Caco-2 (cell line): ENCODE data around the gene PTPRN2. TPM values are rescaled to one million over a fixed set of nuclear protein-coding genes. Genes with fewer than 3 reads are reported as not detected.
"Not testable (repeated sequence)": the region's sequence is repeated elsewhere in the genome, so short reads cannot be mapped to it uniquely, and the experiment has no call there.

Source experiments
- BruUV-seq: library from RNA; stranded (reverse); fragments of 400-500 nt; replicated peaks from 2 replicates; lab custom pipeline; 2021; lab: Mats Ljungman, UMichigan
- CTCF ChIA-PET: fragments of 300-600 bp; sonication (Branson Sonifier 250); formaldehyde crosslinking; loops from one replicate; lab custom pipeline; 2022; ENCODE audit warnings: antibody characterized with exemption; lab: Charles Lee
- POLR2A ChIA-PET: fragments of 300-600 bp; sonication (Branson Sonifier 250); formaldehyde crosslinking; loops from one replicate; lab custom pipeline; 2022; ENCODE audit warnings: antibody characterized with exemption; lab: Charles Lee
- DNase-seq, 2 experiments: peaks; one replicate each; pipeline versions ENCODE4 v3.0.0 to v3.0.0-alpha.2; 2020 to 2022
- H3K27me3 ChIP-seq: replicated peaks from 2 replicates; pipeline ENCODE4 v1.6.0; 2011; ENCODE audit warnings: low read length; ENCODE audit not compliant: control insufficient read depth, insufficient read depth
- H3K36me3 ChIP-seq: 2 replicates; pipeline ENCODE4 v1.5.1; 2011; ENCODE audit warnings: low read length; ENCODE audit not compliant: control insufficient read depth, insufficient read depth
- H3K4me1 ChIP-seq: fragments of 250-450 bp; sonication (Bioruptor Pico); 2 replicates; pipeline ENCODE4 v1.5.1; 2020; ENCODE audit warnings: mild to moderate bottlenecking
- H3K4me3 ChIP-seq: 2 replicates; pipeline ENCODE4 v1.5.1; 2011; ENCODE audit warnings: low read depth, mild to moderate bottlenecking, control low read depth, low read length
- H3K9me3 ChIP-seq: fragments of 250-450 bp; sonication (Bioruptor Pico); 2 replicates; pipeline ENCODE4 v1.5.1; 2020; ENCODE audit warnings: mild to moderate bottlenecking, moderate library complexity
- H3K27ac Mint-ChIP-seq: one replicate; pipeline ENCODE4 v1.8.0; 2022; ENCODE audit warnings: mixed read lengths; ENCODE audit not compliant: unreplicated experiment
- H3K27me3 Mint-ChIP-seq: one replicate; pipeline ENCODE4 v1.8.0; 2022; ENCODE audit warnings: mixed read lengths; ENCODE audit not compliant: insufficient read depth, unreplicated experiment
- H3K36me3 Mint-ChIP-seq: one replicate; pipeline ENCODE4 v1.8.0; 2022; ENCODE audit warnings: mild to moderate bottlenecking, mixed read lengths; ENCODE audit not compliant: insufficient read depth, unreplicated experiment
- H3K4me1 Mint-ChIP-seq: one replicate; pipeline ENCODE4 v1.8.0; 2022; ENCODE audit warnings: low read depth, mixed read lengths; ENCODE audit not compliant: unreplicated experiment
- H3K4me3 Mint-ChIP-seq: one replicate; pipeline ENCODE4 v1.8.0; 2022; ENCODE audit warnings: mild to moderate bottlenecking, moderate library complexity, mixed read lengths; ENCODE audit not compliant: unreplicated experiment
- H3K9me3 Mint-ChIP-seq: one replicate; pipeline ENCODE4 v1.8.0; 2022; ENCODE audit warnings: mixed read lengths; ENCODE audit not compliant: unreplicated experiment
- intact Hi-C: fragments of 100-400 bp; cut with micrococcal nuclease; formaldehyde crosslinking; loops from one replicate; pipeline ENCODE4 v1.10.0; 2022; ENCODE audit not compliant: unreplicated experiment
- total RNA-seq: library from RNA; stranded (reverse); gene quantifications from 2 replicates; pipeline ENCODE4 v1.2.3, GENCODE V29; 2022
- TF ChIP-seq, protein P1 (sequence below), 2 experiments: fragments of 200-600 bp in 1 of 2; IDR thresholded peaks; 1 replicate in 1 of 2; 2 replicates in 1 of 2; pipeline versions ENCODE4 v1.5.1 to v1.8.0; 2011 to 2022; ENCODE audit warnings: antibody characterized with exemption in 1 of 2, control low read depth in 1 of 2, inconsistent platforms in 1 of 2, low read depth in 1 of 2, low read length in 1 of 2, mild to moderate bottlenecking in 1 of 2, moderate library complexity in 1 of 2; ENCODE audit not compliant: insufficient read depth in 1 of 2, severe bottlenecking in 1 of 2, unreplicated experiment in 1 of 2

PTPRN2 gene
- total RNA-seq, 1 experiment from 2014 or later = 1.4 TPM

GRCh38 chr7:158535079-158535478 lies 52.5 kb downstream of the PTPRN2 start:
- Histone ChIP-seq H3K27me3 (no peaks in the 10 kb centered on the region), H3K4me1 (no peaks in the 10 kb centered on the region; the same call in 1 of the 2 replicates), H3K4me3 (no peak overlapping the region), H3K36me3 (no peaks in the 10 kb centered on the region; the same call in 1 of the 2 replicates), H3K9me3 (no peaks in the 10 kb centered on the region)
- Mint-ChIP-seq H3K27ac (no peak overlapping the region), H3K36me3 (peaks cover 7% of the 10 kb centered on the region), H3K9me3 (no peaks in the 10 kb centered on the region), H3K4me3 (no peak overlapping the region), H3K27me3 (no peaks in the 10 kb centered on the region), H3K4me1 (peaks cover under 1% of the 10 kb centered on the region)
- TF ChIP-seq, protein P1, sequence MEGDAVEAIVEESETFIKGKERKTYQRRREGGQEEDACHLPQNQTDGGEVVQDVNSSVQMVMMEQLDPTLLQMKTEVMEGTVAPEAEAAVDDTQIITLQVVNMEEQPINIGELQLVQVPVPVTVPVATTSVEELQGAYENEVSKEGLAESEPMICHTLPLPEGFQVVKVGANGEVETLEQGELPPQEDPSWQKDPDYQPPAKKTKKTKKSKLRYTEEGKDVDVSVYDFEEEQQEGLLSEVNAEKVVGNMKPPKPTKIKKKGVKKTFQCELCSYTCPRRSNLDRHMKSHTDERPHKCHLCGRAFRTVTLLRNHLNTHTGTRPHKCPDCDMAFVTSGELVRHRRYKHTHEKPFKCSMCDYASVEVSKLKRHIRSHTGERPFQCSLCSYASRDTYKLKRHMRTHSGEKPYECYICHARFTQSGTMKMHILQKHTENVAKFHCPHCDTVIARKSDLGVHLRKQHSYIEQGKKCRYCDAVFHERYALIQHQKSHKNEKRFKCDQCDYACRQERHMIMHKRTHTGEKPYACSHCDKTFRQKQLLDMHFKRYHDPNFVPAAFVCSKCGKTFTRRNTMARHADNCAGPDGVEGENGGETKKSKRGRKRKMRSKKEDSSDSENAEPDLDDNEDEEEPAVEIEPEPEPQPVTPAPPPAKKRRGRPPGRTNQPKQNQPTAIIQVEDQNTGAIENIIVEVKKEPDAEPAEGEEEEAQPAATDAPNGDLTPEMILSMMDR (IDR thresholded peaks at IDR 0.05; ENCODE audit: insufficient read depth in 1 of 2, low read depth in 1 of 2, low read length in 1 of 2, severe bottlenecking in 1 of 2, unreplicated experiment in 1 of 2) = no peak
- DNase-seq = no peak
- BruUV-seq = no TSS peak
- ChIA-PET CTCF (no interaction called here), POLR2A (no interaction called here)
- intact Hi-C loops = no loop called here

DNA sequence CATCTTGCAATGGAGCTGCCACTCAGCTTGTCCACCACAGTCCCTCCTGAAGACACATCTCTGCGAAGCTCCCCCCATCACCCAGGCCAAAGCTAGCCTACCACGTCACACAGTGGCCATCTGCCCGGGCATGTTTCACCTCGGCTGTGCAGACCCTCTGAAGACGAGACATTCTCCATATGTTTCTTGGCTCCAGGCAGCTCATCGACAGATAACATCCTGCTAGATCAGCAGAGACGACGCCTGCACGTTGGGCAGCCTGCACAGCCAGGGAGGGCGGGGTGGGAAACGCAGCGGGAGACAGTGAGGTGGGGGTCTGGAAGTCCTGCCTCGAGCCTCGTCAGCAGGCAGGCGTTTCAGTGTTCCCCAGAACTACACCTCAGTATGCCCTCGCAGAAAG lies 53.0 kb downstream of the PTPRN2 start:
- POLR2A ChIA-PET = no interaction called here
- BruUV-seq = no TSS peak
- Histone ChIP-seq H3K27me3 (no peaks in the 10 kb centered on the region), H3K36me3 (no peaks in the 10 kb centered on the region; the same call in 1 of the 2 replicates), H3K4me1 (peaks cover 4% of the 10 kb centered on the region), H3K9me3 (no peaks in the 10 kb centered on the region), H3K4me3 (no peak overlapping the region)
- intact Hi-C loops = no loop called here
- CTCF ChIA-PET = no interaction called here
- H3K9me3 Mint-ChIP-seq = no peaks in the 10 kb centered on the region
- no peak overlapping the region for H3K4me3 Mint-ChIP-seq
- no peaks in the 10 kb centered on the region for H3K27me3 Mint-ChIP-seq
- TF ChIP-seq, protein P1 (IDR thresholded peaks at IDR 0.05; ENCODE audit: insufficient read depth in 1 of 2, low read depth in 1 of 2, low read length in 1 of 2, severe bottlenecking in 1 of 2, unreplicated experiment in 1 of 2) = no peak
- peaks cover 7% of the 10 kb centered on the region for H3K36me3 Mint-ChIP-seq
- DNase-seq = no peak
- H3K4me1 Mint-ChIP-seq = peaks cover 5% of the 10 kb centered on the region
- H3K27ac Mint-ChIP-seq = no peak overlapping the region

GRCh38 chr7:158534134-158534515 lies 53.5 kb downstream of the PTPRN2 start:
- H3K36me3 Mint-ChIP-seq, CTCF ChIA-PET, intact Hi-C loops, H3K4me1 ChIP-seq, POLR2A ChIA-PET, DNase-seq, H3K27ac Mint-ChIP-seq, H3K4me3 ChIP-seq, H3K9me3 Mint-ChIP-seq, H3K27me3 Mint-ChIP-seq, H3K36me3 ChIP-seq, H3K9me3 ChIP-seq, H3K4me3 Mint-ChIP-seq, BruUV-seq, H3K27me3 ChIP-seq: not testable (repeated sequence)
- H3K4me1 Mint-ChIP-seq = peaks cover 10% of the 10 kb centered on the region
